Keratinocyte (primary cell): Measurements from ENCODE around the gene DGKH. TPM values are rescaled to one million over a fixed set of nuclear protein-coding genes. Genes with fewer than 3 reads are reported as not detected.

Experiments
- DNase-seq: peaks from one replicate; pipeline ENCODE4 v3.0.0-alpha.2; 2011; ENCODE audit warnings: low read depth, missing footprints, low spot score
- FAIRE-seq: peaks from 2 replicates; lab custom pipeline; 2011; peaks lifted over from hg19 to GRCh38; lab: Jason Lieb, UNC
- H2AFZ ChIP-seq: 2 replicates; pipeline ENCODE4 v1.6.0; 2012; ENCODE audit warnings: low read length, control low read depth, inconsistent platforms; ENCODE audit not compliant: control insufficient read depth
- H3K27ac ChIP-seq: 2 replicates; pipeline ENCODE4 v1.5.1; 2011; ENCODE audit warnings: low read length; ENCODE audit not compliant: control insufficient read depth, insufficient read depth
- H3K27me3 ChIP-seq: 3 replicates; pipeline ENCODE4 v1.6.0; 2011; ENCODE audit warnings: low read length; ENCODE audit not compliant: control insufficient read depth, insufficient read depth; ENCODE audit errors: extremely low read depth
- H3K36me3 ChIP-seq, 2 experiments: 2 replicates in 1 of 2; 3 replicates in 1 of 2; pipeline ENCODE4 v1.5.1; 2011; ENCODE audit warnings: low read length in 2 of 2, mild to moderate bottlenecking in 1 of 2; ENCODE audit not compliant: control insufficient read depth in 2 of 2, insufficient read depth in 2 of 2; ENCODE audit errors: extremely low read depth in 1 of 2
- H3K4me1 ChIP-seq: 3 replicates; pipeline ENCODE4 v1.5.1; 2011; ENCODE audit warnings: low read length; ENCODE audit not compliant: control insufficient read depth, insufficient read depth; ENCODE audit errors: extremely low read depth
- H3K4me2 ChIP-seq: 3 replicates; pipeline ENCODE4 v1.6.0; 2011; ENCODE audit warnings: low read depth, low read length; ENCODE audit not compliant: control insufficient read depth, insufficient read depth; ENCODE audit errors: extremely low read depth
- H3K4me3 ChIP-seq, 3 experiments: fragments of 200-600 bp in 1 of 3; sonication (generic) in 1 of 3; 2 replicates in 2 of 3; 3 replicates in 1 of 3; pipeline ENCODE4 v1.5.1; 2011 to 2016; ENCODE audit warnings: low read length in 3 of 3, mild to moderate bottlenecking in 3 of 3, control low read depth in 2 of 3, inconsistent platforms in 1 of 3, low read depth in 1 of 3, mixed read lengths in 1 of 3, mixed run types in 1 of 3, moderate library complexity in 1 of 3; ENCODE audit not compliant: control insufficient read depth in 2 of 3, insufficient read depth in 2 of 3; ENCODE audit errors: extremely low read depth in 1 of 3
- H3K79me2 ChIP-seq: 2 replicates; pipeline ENCODE4 v1.6.0; 2012; ENCODE audit warnings: low read length; ENCODE audit not compliant: control insufficient read depth, insufficient read depth
- H3K9ac ChIP-seq: 3 replicates; pipeline ENCODE4 v1.6.0; 2011; ENCODE audit warnings: low read length; ENCODE audit not compliant: control insufficient read depth, insufficient read depth; ENCODE audit errors: extremely low read depth
- H3K9me1 ChIP-seq: 3 replicates; pipeline ENCODE4 v1.6.0; 2011; ENCODE audit warnings: low read length; ENCODE audit not compliant: control insufficient read depth, insufficient read depth; ENCODE audit errors: extremely low read depth
- H3K9me3 ChIP-seq: 2 replicates; pipeline ENCODE4 v1.5.1; 2012; ENCODE audit warnings: low read depth, low read length; ENCODE audit not compliant: control insufficient read depth
- H4K20me1 ChIP-seq: 3 replicates; pipeline ENCODE4 v1.6.0; 2011; ENCODE audit warnings: low read length; ENCODE audit not compliant: control insufficient read depth, insufficient read depth; ENCODE audit errors: extremely low read depth
- EZH2 ChIP-seq: IDR thresholded peaks from one replicate; pipeline ENCODE4 v1.6.1; 2012; ENCODE audit warnings: inconsistent platforms, mild to moderate bottlenecking, low read length, moderate library complexity
- dilution Hi-C: fragments of 300-500 bp; cut with MboI; formaldehyde crosslinking; loops from one replicate; pipeline ENCODE4 v1.7.0; 2020; ENCODE audit warnings: low sequenced_read_pairs; ENCODE audit not compliant: extremely low pct_ligation_motif_present
- polyA plus RNA-seq, 5 experiments: library from polyadenylated mRNA; depleted of rRNA in 3 of 5; stranded (reverse) in 3 of 5; stranded (forward) in 1 of 5; unstranded in 1 of 5; fragments of >200 nt; gene quantifications; 1 replicate in 1 of 5; 2 replicates in 3 of 5; 3 replicates in 1 of 5; pipeline versions ENCODE4 v1.2.1 to v1.2.3, GENCODE V29; 2011 to 2012; ENCODE audit warnings: missing spikeins in 2 of 5, low read depth in 1 of 5, low replicate concordance in 1 of 5
- TF ChIP-seq, protein P1 (sequence below), 3 experiments: IDR thresholded peaks in 1 of 3; conservative IDR thresholded peaks in 1 of 3; optimal IDR thresholded peaks in 1 of 3; 2 replicates in 2 of 3; 3 replicates in 1 of 3; pipeline versions ENCODE3 to v1.5.1; 2011; ENCODE audit warnings: low read length in 3 of 3, mild to moderate bottlenecking in 3 of 3, moderate library complexity in 2 of 3, control low read depth in 1 of 3, inconsistent platforms in 1 of 3; ENCODE audit not compliant: insufficient read depth in 2 of 3; ENCODE audit errors: extremely low read depth in 1 of 3

The DGKH gene
- polyA plus RNA-seq, 1 donor (not counting 4 experiments of a cell fraction or from before 2014, with no cell fraction given): 12.8 TPM

DNA sequence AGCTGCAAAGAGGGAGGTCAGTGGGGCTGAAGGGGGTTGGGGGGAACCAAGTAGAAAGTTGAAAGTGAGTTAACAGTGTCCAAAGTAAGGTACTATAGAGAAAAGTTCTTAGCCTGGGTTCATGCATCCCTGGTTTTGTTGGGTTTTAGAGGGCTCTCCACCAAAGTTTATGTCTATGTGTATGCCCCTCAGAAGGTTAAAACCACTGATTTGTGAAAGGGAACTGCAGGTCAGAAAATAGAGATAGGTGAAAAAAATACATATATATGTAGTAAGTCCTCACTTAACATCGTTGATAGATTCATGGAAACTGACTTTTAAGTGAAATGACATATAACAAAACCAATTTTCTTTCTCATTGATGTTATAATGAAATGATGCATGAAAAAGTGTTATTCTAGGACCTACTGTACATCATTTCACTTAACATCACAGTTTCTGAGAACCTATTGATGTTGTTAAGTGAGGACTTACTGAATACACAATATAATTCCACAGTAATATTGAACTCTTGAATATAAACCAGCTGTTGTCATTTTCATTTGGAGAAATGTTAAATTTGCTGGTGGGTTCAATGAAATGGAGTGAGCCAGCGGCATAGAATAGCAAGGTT lies 9.6 kb downstream of the DGKH start:
- dilution Hi-C loops: no loop called here
- H3K79me2 ChIP-seq: peaks cover 75% of the 10 kb centered on the region
- TF ChIP-seq EZH2: no peak
- TF ChIP-seq, protein P1, sequence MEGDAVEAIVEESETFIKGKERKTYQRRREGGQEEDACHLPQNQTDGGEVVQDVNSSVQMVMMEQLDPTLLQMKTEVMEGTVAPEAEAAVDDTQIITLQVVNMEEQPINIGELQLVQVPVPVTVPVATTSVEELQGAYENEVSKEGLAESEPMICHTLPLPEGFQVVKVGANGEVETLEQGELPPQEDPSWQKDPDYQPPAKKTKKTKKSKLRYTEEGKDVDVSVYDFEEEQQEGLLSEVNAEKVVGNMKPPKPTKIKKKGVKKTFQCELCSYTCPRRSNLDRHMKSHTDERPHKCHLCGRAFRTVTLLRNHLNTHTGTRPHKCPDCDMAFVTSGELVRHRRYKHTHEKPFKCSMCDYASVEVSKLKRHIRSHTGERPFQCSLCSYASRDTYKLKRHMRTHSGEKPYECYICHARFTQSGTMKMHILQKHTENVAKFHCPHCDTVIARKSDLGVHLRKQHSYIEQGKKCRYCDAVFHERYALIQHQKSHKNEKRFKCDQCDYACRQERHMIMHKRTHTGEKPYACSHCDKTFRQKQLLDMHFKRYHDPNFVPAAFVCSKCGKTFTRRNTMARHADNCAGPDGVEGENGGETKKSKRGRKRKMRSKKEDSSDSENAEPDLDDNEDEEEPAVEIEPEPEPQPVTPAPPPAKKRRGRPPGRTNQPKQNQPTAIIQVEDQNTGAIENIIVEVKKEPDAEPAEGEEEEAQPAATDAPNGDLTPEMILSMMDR (optimal IDR thresholded peaks at IDR 0.05 in 1 of 3, IDR thresholded peaks at IDR 0.05 in 1 of 3, conservative IDR thresholded peaks at IDR 0.05 in 1 of 3; ENCODE audit: extremely low read depth in 1 of 3, insufficient read depth in 2 of 3, low read length in 3 of 3): no peak
- no peaks in the 10 kb centered on the region for H3K9me3 ChIP-seq
- H3K4me1 ChIP-seq: peaks cover 9% of the 10 kb centered on the region
- no peak overlapping the region for H3K9ac ChIP-seq
- H3K4me2 ChIP-seq: no peak overlapping the region
- peaks cover 2 to 10% of the 10 kb centered on the region in 2 experiments for H3K36me3 ChIP-seq
- no peak for DNase-seq
- H3K27me3 ChIP-seq: no peaks in the 10 kb centered on the region
- no peak overlapping the region for H3K4me3 ChIP-seq
- H3K9me1 ChIP-seq: peaks cover 2% of the 10 kb centered on the region
- no peaks in the 10 kb centered on the region for H4K20me1 ChIP-seq
- FAIRE-seq: no peak
- no peak overlapping the region for H2AFZ ChIP-seq
- no peak overlapping the region for H3K27ac ChIP-seq

DNA sequence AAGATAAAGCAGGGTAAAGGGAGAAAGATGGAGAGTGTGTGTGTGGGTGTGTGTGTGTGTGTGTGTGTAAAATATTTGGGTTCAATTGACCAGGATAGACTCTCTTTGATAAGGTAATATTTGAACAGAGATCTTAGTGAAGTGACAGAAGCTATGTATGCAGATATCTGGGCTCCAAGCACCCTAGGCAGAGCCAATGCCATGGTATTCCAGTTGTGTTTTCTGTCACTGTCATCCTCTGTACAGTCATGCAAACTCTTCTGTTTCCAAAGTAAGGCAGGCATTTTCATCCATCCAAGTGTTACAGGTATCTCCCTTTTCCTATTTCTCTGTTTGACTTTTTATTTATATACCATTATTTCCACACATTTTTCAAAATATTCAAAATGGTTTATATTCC lies 13.5 kb downstream of the DGKH start:
- H3K4me3 ChIP-seq: no peak overlapping the region
- DNase-seq (no peak), FAIRE-seq (no peak)
- TF ChIP-seq, protein P1 (optimal IDR thresholded peaks at IDR 0.05 in 1 of 3, IDR thresholded peaks at IDR 0.05 in 1 of 3, conservative IDR thresholded peaks at IDR 0.05 in 1 of 3; ENCODE audit: extremely low read depth in 1 of 3, insufficient read depth in 2 of 3, low read length in 3 of 3): no peak
- TF ChIP-seq EZH2: no peak
- H3K9me3 ChIP-seq: no peaks in the 10 kb centered on the region
- H3K4me1 ChIP-seq: peaks cover 11% of the 10 kb centered on the region
- peaks cover 71% of the 10 kb centered on the region for H3K79me2 ChIP-seq
- H3K9me1 ChIP-seq: peaks cover 2% of the 10 kb centered on the region
- H2AFZ ChIP-seq: no peak overlapping the region
- no peak overlapping the region for H3K27ac ChIP-seq
- no peak overlapping the region for H3K9ac ChIP-seq
- H3K4me2 ChIP-seq: no peak overlapping the region
- H3K27me3 ChIP-seq: no peaks in the 10 kb centered on the region
- dilution Hi-C loops: no loop called here
- H4K20me1 ChIP-seq: peaks cover 4% of the 10 kb centered on the region
- peaks cover 9 to 26% of the 10 kb centered on the region in 2 experiments for H3K36me3 ChIP-seq
